ENCODE data around the gene HOOK1. TPM values are rescaled to one million over a fixed set of nuclear protein-coding genes. Genes with fewer than 3 reads are reported as not detected.
A peak's percentile ranks its signal among the peaks of the same experiment; 100 is the strongest.

The HOOK1 gene
- polyA plus RNA-seq, 1 of the 3 experiments (the other 2 are of a cell fraction) = 0.35 TPM

GRCh38 chr1:59900640-59901039 is 85.9 kb downstream of the HOOK1 start:
- CTCF ChIA-PET = interaction anchor here (0.6 to 12.8 kb wide), 3 partner anchors 31 to 50 kb away, joined by 3 to 193 read pairs (median 26); no protein-coding TSS in a partner anchor
- DNase-seq = peak; percentile 7

DNA sequence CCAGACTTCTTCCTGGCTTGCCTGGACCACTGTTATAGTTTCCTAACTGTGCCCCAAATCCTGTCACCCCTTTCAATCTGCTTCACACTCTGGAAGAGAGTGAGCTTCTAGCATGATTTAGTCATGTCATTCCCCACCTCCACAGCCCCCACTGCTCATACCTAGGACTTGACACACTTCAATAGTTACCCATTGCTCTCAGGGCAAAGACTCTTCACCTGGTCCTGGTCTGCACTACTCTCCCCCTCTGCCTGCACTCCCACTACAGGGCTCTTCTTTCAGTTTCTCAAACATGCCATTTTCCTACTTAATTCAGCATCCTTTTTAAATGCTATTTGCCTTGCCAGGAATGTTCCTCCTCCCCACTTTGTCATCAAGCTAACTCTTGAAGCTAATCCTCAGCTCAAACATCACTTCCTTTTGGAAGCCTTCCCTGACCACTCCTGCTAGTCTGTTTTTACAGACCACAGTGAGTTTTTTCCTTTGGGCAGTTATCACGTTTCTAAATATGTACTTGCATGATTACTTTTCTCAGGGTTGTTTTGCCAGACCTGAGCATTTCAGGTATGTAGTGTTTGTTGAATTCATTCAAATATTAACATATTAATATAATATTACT is 87.1 kb downstream of the HOOK1 start:
- Histone ChIP-seq H4K20me1 (ENCODE audit: insufficient read depth) (no peaks in the 10 kb centered on the region), H3K4me3 (ENCODE audit: low read depth in 2 of 2, low read length in 1 of 2) (no peak overlapping the region), H3K4me1 (ENCODE audit: control insufficient read depth in 1 of 2, insufficient read depth in 2 of 2, low read depth in 1 of 2, low read length in 1 of 2) (no peaks in the 10 kb centered on the region), H3K4me2 (no peak overlapping the region), H3K9ac (no peak overlapping the region), H3K27ac (ENCODE audit: low read depth in 2 of 2, low read length in 1 of 2) (no peak overlapping the region), H3K79me2 (ENCODE audit: insufficient read depth) (no peaks in the 10 kb centered on the region), H3K36me3 (replicated peaks in 1 of 2; ENCODE audit: control insufficient read depth in 1 of 2, insufficient read depth in 2 of 2, low read length in 1 of 2) (no peaks in the 10 kb centered on the region), H3K9me3 (no peaks in the 10 kb centered on the region), H2AFZ (ENCODE audit: low read depth) (no peak overlapping the region), H3F3A (replicated peaks; ENCODE audit: insufficient read depth) (no peaks in the 10 kb centered on the region), H3K9me2 (no peaks in the 10 kb centered on the region), H3K27me3 (ENCODE audit: insufficient read depth) (no peaks in the 10 kb centered on the region)
- ChIA-PET CTCF (interaction anchor here (0.8 to 12.8 kb wide), 9 partner anchors 9 to 69 kb away, joined by 3 to 193 read pairs (median 7); no protein-coding TSS in a partner anchor), POLR2A (interaction anchor here (1.0 kb wide), 1 partner anchor 44 kb away, joined by 3 read pairs; no protein-coding TSS in a partner anchor)
- 54% methylated on average over 1 of the region's 1 CpG for WGBS (ENCODE audit: low lambda C conversion rate)
- no peak for DNase-seq
- TF ChIP-seq, protein P1, sequence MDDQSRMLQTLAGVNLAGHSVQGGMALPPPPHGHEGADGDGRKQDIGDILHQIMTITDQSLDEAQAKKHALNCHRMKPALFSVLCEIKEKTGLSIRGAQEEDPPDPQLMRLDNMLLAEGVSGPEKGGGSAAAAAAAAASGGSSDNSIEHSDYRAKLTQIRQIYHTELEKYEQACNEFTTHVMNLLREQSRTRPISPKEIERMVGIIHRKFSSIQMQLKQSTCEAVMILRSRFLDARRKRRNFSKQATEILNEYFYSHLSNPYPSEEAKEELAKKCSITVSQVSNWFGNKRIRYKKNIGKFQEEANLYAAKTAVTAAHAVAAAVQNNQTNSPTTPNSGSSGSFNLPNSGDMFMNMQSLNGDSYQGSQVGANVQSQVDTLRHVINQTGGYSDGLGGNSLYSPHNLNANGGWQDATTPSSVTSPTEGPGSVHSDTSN (IDR thresholded peaks at IDR 0.05) = no peak
- TF ChIP-seq USF2 (IDR thresholded peaks at IDR 0.05; ENCODE audit: borderline replicate concordance, low read depth, low read length) = no peak
- no peak for TF ChIP-seq GATA2 (CRISPR knock-in tag; IDR thresholded peaks at IDR 0.05)
- TF ChIP-seq MEF2A (IDR thresholded peaks at IDR 0.05; ENCODE audit: borderline replicate concordance, low read depth) = no peak
- TF ChIP-seq SIN3A (IDR thresholded peaks at IDR 0.05; ENCODE audit: borderline replicate concordance, low read depth, low read length) = no peak
- no peak for TF ChIP-seq REST (IDR thresholded peaks at IDR 0.05; ENCODE audit: low read depth, low read length)
- TF ChIP-seq MXI1 (IDR thresholded peaks at IDR 0.05; ENCODE audit: low read depth, low read length) = no peak
- TF ChIP-seq JUND (IDR thresholded peaks at IDR 0.05) = no peak
- TF ChIP-seq ELF1 (IDR thresholded peaks at IDR 0.05) = no peak
- TF ChIP-seq EP300 (IDR thresholded peaks at IDR 0.05; ENCODE audit: borderline replicate concordance in 1 of 2, low read depth in 1 of 2, low read length in 1 of 2) = no peak
- TF ChIP-seq FOXM1 (IDR thresholded peaks at IDR 0.05; ENCODE audit: low read depth) = no peak
- no peak for TF ChIP-seq NFIC (IDR thresholded peaks at IDR 0.05; ENCODE audit: borderline replicate concordance)
- no peak for TF ChIP-seq RAD21 (IDR thresholded peaks at IDR 0.05; ENCODE audit: low read length)

More at GRCh38 chr1:59900640-59901039, 85.9 kb downstream of the HOOK1 start:
- Histone ChIP-seq H3F3A (replicated peaks; ENCODE audit: insufficient read depth) (no peaks in the 10 kb centered on the region), H3K9me3 (no peaks in the 10 kb centered on the region), H3K27ac (ENCODE audit: low read depth in 2 of 2, low read length in 1 of 2) (no peak overlapping the region), H3K4me3 (ENCODE audit: low read depth in 2 of 2, low read length in 1 of 2) (no peak overlapping the region), H3K36me3 (replicated peaks in 1 of 2; ENCODE audit: control insufficient read depth in 1 of 2, insufficient read depth in 2 of 2, low read length in 1 of 2) (no peaks in the 10 kb centered on the region), H2AFZ (ENCODE audit: low read depth) (no peak overlapping the region), H4K20me1 (ENCODE audit: insufficient read depth) (no peaks in the 10 kb centered on the region), H3K79me2 (ENCODE audit: insufficient read depth) (no peaks in the 10 kb centered on the region), H3K4me2 (no peak overlapping the region), H3K4me1 (ENCODE audit: control insufficient read depth in 1 of 2, insufficient read depth in 2 of 2, low read depth in 1 of 2, low read length in 1 of 2) (no peaks in the 10 kb centered on the region), H3K9ac (no peak overlapping the region), H3K9me2 (no peaks in the 10 kb centered on the region), H3K27me3 (ENCODE audit: insufficient read depth) (no peaks in the 10 kb centered on the region)
- WGBS (ENCODE audit: low lambda C conversion rate) = 88% methylated on average over 2 of the region's 2 CpGs
- POLR2A ChIA-PET = no interaction called here
- 0 out of 2 replicates have a peak, but pooled peaks have one; percentile 13 for TF ChIP-seq NFIC (IDR thresholded peaks at IDR 0.05; ENCODE audit: borderline replicate concordance)
- no peak for TF ChIP-seq FOSL2 (IDR thresholded peaks at IDR 0.05; ENCODE audit: borderline replicate concordance, low read depth)
- no peak for TF ChIP-seq YY1 (IDR thresholded peaks at IDR 0.05; ENCODE audit: low read depth)
- TF ChIP-seq, protein P2, sequence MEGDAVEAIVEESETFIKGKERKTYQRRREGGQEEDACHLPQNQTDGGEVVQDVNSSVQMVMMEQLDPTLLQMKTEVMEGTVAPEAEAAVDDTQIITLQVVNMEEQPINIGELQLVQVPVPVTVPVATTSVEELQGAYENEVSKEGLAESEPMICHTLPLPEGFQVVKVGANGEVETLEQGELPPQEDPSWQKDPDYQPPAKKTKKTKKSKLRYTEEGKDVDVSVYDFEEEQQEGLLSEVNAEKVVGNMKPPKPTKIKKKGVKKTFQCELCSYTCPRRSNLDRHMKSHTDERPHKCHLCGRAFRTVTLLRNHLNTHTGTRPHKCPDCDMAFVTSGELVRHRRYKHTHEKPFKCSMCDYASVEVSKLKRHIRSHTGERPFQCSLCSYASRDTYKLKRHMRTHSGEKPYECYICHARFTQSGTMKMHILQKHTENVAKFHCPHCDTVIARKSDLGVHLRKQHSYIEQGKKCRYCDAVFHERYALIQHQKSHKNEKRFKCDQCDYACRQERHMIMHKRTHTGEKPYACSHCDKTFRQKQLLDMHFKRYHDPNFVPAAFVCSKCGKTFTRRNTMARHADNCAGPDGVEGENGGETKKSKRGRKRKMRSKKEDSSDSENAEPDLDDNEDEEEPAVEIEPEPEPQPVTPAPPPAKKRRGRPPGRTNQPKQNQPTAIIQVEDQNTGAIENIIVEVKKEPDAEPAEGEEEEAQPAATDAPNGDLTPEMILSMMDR (IDR thresholded peaks at IDR 0.05) = peak; percentile 18; the same call in 1 of the 2 replicates

All from SK-N-SH (cell line).